ENCODE measurements around the gene PITRM1.
"Not testable (repeated sequence)": the region's sequence is repeated elsewhere in the genome, so short reads cannot be mapped to it uniquely, and the experiment has no call there.

Gene PITRM1

GRCh38 chr10:3122034-3122433 lies 50.5 kb downstream of the PITRM1 start:
- DNase-seq, result no peak

GRCh38 chr10:3119796-3120459 lies 52.7 kb downstream of the PITRM1 start:
- no peak for DNase-seq

GRCh38 chr10:3118641-3119091 lies 53.9 kb downstream of the PITRM1 start:
- no peak for DNase-seq

GRCh38 chr10:3117486-3117885 lies 55.1 kb downstream of the PITRM1 start:
- DNase-seq, result no peak

- DNase-seq, result no peak
Measured at GRCh38 chr10:3116508-3117100, 56.0 kb downstream of the PITRM1 start.

- DNase-seq, result no peak
Measured at GRCh38 chr10:3115685-3116084, 56.9 kb downstream of the PITRM1 start.

GRCh38 chr10:3113343-3113720 lies 59.2 kb downstream of the PITRM1 start:
- DNase-seq, result no peak

- DNase-seq, result no peak
Measured at GRCh38 chr10:3111621-3112163, 60.9 kb downstream of the PITRM1 start.

GRCh38 chr10:3110782-3111620 lies 61.6 kb downstream of the PITRM1 start:
- no peak for DNase-seq

GRCh38 chr10:3109633-3110032 lies 62.9 kb downstream of the PITRM1 start:
- no peak for DNase-seq

- DNase-seq, result no peak
Measured at GRCh38 chr10:3109196-3109595, 63.4 kb downstream of the PITRM1 start.

- DNase-seq, result no peak
Measured at GRCh38 chr10:3108575-3109105, 63.9 kb downstream of the PITRM1 start.

- no peak for DNase-seq
Measured at GRCh38 chr10:3108033-3108432, 64.5 kb downstream of the PITRM1 start.

- no peak for DNase-seq
Measured at GRCh38 chr10:3107426-3107961, 65.1 kb downstream of the PITRM1 start.

- no peak for DNase-seq
Measured at GRCh38 chr10:3106928-3107425, 65.6 kb downstream of the PITRM1 start.

- not testable (repeated sequence) for DNase-seq
Measured at GRCh38 chr10:3106328-3106727, 66.3 kb downstream of the PITRM1 start.

GRCh38 chr10:3105905-3106304 lies 66.7 kb downstream of the PITRM1 start:
- no peak for DNase-seq

- DNase-seq, result no peak
Measured at GRCh38 chr10:3105166-3105565, 67.4 kb downstream of the PITRM1 start.

GRCh38 chr10:3104251-3104918 lies 68.2 kb downstream of the PITRM1 start:
- DNase-seq, result no peak

GRCh38 chr10:3103646-3104045 lies 68.9 kb downstream of the PITRM1 start:
- no peak for DNase-seq

- no peak for DNase-seq
Measured at GRCh38 chr10:3102720-3103427, 69.7 kb downstream of the PITRM1 start.

Measured in bone marrow (tissue), 2 donors.